Thyroid gland (tissue), 4 donors: ENCODE data around the gene KCNJ6.

Experiments
- CTCF ChIP-seq, 6 experiments: fragments of 200-600 bp in 3 of 6; fragments of 450-650 bp in 3 of 6; sonication (generic) in 3 of 6; IDR thresholded peaks; one replicate each; pipeline ENCODE4 v1.5.1; 2016 to 2019; ENCODE audit warnings: antibody characterized with exemption in 6 of 6, mild to moderate bottlenecking in 2 of 6, inconsistent platforms in 1 of 6, moderate library complexity in 1 of 6
- POLR2A ChIP-seq, 2 donors: fragments of 450-650 bp; IDR thresholded peaks; one replicate each; pipeline ENCODE4 v1.6.1; 2017; ENCODE audit warnings: antibody characterized with exemption in 2 of 2, mild to moderate bottlenecking in 2 of 2, moderate library complexity in 1 of 2

- TF ChIP-seq POLR2A (IDR thresholded peaks at IDR 0.05) (no peak), CTCF (IDR thresholded peaks at IDR 0.05) (no peak)
Measured at GRCh38 chr21:37688952-37689659, 227.2 kb downstream of the KCNJ6 start.
